Chondrocyte (in vitro differentiated cells): Measurements from ENCODE around the gene GUCY1A2. TPM values are rescaled to one million over a fixed set of nuclear protein-coding genes. Genes with fewer than 3 reads are reported as not detected.
A peak's percentile ranks its signal among the peaks of the same experiment; 100 is the strongest.
"Not testable (repeated sequence)": the region's sequence is repeated elsewhere in the genome, so short reads cannot be mapped to it uniquely, and the experiment has no call there.

Experiments
- DNase-seq: peaks from one replicate; pipeline ENCODE4 v3.0.0; 2021; ENCODE audit warnings: mixed read lengths, low spot score
- H3K27ac Mint-ChIP-seq: one replicate; pipeline ENCODE4 v1.8.0; 2021; ENCODE audit warnings: mild to moderate bottlenecking, moderate library complexity, mixed read lengths; ENCODE audit not compliant: unreplicated experiment
- H3K27me3 Mint-ChIP-seq: 2 replicates; pipeline ENCODE4 v1.8.0; 2021; ENCODE audit warnings: low read depth, mixed read lengths
- H3K36me3 Mint-ChIP-seq: 2 replicates; pipeline ENCODE4 v1.8.0; 2021; ENCODE audit warnings: low read depth, mixed read lengths
- H3K4me1 Mint-ChIP-seq: 2 replicates; pipeline ENCODE4 v1.8.0; 2021; ENCODE audit warnings: low read depth, mild to moderate bottlenecking, mixed read lengths
- H3K4me3 Mint-ChIP-seq: one replicate; pipeline ENCODE4 v1.8.0; 2021; ENCODE audit warnings: mild to moderate bottlenecking, moderate library complexity, mixed read lengths; ENCODE audit not compliant: unreplicated experiment
- H3K9me3 Mint-ChIP-seq: 2 replicates; pipeline ENCODE4 v1.8.0; 2021; ENCODE audit warnings: low read depth, mixed read lengths
- long read RNA-seq: library from polyadenylated mRNA; stranded (forward); transcript quantifications from one replicate; pipeline ENCODE4 v2.0.0, GENCODE V29; 2021
- total RNA-seq: library from RNA; stranded (reverse); gene quantifications from 3 replicates; pipeline ENCODE4 v1.2.1, GENCODE V29; 2021
- TF ChIP-seq, protein P1 (sequence below): fragments of 200-600 bp; sonication (generic); IDR thresholded peaks from 2 replicates; pipeline ENCODE4 v1.5.0; 2021; ENCODE audit warnings: antibody characterized with exemption, mild to moderate bottlenecking, moderate library complexity

The GUCY1A2 gene
- 0.80 to 17.4 TPM (median 17.4 TPM) in 3 replicates for total RNA-seq
- long read RNA-seq, full-length matches to known transcripts, result 8 of 12 reads
- long read RNA-seq, partial matches to known transcripts, result 1 of 12 reads
- long read RNA-seq, other reads (novel, unspliced or antisense), result 3 of 12 reads

DNA sequence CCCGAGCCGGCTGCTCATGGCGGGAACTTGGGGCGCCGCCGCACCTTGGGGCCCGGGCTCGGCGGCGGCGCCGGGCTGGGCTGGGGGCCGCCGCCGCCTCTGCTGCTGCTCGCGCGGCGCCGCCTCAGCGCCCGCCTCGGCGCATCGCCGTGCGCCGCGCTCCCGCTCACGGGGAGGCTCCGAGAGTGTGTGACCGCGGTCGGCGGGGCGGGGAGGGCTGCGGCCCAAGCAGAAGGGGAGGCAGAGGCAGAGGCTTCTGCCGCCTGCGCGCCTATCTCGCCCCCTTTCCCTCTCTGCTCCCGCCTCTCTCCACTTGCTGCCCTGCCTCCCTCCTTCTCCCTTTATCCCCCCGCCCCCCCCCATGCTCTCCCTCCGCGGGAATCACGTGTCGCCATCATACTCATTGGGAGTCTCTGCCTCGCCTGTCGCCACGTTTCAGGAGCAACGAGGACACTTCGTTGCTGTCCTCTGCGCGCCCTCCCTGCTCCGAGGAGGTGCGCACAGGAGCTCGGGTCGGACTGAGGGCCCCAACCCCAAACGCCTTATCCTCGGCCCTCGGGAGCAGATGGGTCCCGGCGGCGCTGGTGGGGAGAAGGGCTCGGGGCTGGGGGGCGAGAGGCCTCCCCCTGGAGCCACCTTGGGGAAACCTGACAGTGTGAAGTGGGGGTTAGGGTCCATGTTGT, at the start of gene GUCY1A2:
Gene GUCY1A2 (minus strand): TSS at position 258 of the 683 bp plus-strand sequence. CDS start 421 bp downstream, outside the sequence.
- peak; percentile 75 for DNase-seq
- no peaks in the 10 kb centered on the region for H3K9me3 Mint-ChIP-seq
- peak within 1 kb of the TSS; percentile 71 for H3K27ac Mint-ChIP-seq
- H3K4me3 Mint-ChIP-seq, result peak within 1 kb of the TSS; percentile 81
- H3K4me1 Mint-ChIP-seq, result peaks cover 30% of the 10 kb centered on the region
- TF ChIP-seq, protein P1, sequence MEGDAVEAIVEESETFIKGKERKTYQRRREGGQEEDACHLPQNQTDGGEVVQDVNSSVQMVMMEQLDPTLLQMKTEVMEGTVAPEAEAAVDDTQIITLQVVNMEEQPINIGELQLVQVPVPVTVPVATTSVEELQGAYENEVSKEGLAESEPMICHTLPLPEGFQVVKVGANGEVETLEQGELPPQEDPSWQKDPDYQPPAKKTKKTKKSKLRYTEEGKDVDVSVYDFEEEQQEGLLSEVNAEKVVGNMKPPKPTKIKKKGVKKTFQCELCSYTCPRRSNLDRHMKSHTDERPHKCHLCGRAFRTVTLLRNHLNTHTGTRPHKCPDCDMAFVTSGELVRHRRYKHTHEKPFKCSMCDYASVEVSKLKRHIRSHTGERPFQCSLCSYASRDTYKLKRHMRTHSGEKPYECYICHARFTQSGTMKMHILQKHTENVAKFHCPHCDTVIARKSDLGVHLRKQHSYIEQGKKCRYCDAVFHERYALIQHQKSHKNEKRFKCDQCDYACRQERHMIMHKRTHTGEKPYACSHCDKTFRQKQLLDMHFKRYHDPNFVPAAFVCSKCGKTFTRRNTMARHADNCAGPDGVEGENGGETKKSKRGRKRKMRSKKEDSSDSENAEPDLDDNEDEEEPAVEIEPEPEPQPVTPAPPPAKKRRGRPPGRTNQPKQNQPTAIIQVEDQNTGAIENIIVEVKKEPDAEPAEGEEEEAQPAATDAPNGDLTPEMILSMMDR, result no peak
- peaks cover 23% of the 10 kb centered on the region for H3K27me3 Mint-ChIP-seq
- H3K36me3 Mint-ChIP-seq, result no peaks in the 10 kb centered on the region

DNA sequence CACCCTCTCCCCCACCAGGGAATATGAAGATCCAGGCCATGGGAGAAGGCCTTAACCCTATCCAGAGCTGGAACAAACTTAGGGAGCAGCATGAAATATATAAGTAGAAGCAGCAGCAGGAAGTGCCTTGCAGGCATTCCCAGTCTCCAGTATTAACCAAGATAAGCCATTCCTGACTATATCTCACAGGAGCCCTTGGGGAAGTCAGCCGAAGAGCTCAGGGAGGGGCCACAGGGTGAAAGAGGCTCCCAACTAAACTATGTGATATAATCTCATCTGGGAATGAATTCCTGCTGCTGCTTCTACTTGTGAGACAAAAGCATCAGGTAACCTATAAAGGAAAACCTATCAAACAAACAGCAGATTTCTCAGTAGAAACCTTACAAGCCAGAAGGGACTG, 36.1 kb upstream of the GUCY1A2 start:
- Mint-ChIP-seq H3K27me3 (no peaks in the 10 kb centered on the region), H3K36me3 (peaks cover 2% of the 10 kb centered on the region), H3K4me3 (no peak overlapping the region), H3K9me3 (peaks cover 35% of the 10 kb centered on the region), H3K4me1 (no peaks in the 10 kb centered on the region), H3K27ac (no peak overlapping the region)
- no peak for DNase-seq
- TF ChIP-seq, protein P1, result no peak

DNA sequence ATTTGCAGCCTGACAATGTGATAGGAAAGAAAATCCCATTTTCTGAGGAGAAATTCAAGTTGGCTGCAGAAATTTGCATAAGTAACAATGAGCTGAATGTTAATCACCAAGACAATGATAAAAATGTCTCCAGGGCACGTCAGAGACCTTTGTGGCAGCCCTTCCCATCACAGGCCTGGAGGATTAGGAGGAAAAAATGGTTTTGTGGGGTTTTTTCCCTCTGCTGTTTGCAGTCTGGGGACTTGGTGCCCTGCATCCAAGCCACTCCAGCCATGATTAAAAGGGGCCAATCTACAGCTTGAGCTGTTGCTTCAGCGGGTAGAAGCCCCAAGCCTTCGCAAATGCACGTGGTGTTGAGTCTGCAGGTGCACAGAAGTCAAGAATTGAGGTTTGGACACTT, 33.1 kb upstream of the GUCY1A2 start:
- H3K27me3 Mint-ChIP-seq, H3K36me3 Mint-ChIP-seq, DNase-seq, H3K27ac Mint-ChIP-seq, H3K4me1 Mint-ChIP-seq, H3K4me3 Mint-ChIP-seq: not testable (repeated sequence)
- peaks cover 29% of the 10 kb centered on the region for H3K9me3 Mint-ChIP-seq

DNA sequence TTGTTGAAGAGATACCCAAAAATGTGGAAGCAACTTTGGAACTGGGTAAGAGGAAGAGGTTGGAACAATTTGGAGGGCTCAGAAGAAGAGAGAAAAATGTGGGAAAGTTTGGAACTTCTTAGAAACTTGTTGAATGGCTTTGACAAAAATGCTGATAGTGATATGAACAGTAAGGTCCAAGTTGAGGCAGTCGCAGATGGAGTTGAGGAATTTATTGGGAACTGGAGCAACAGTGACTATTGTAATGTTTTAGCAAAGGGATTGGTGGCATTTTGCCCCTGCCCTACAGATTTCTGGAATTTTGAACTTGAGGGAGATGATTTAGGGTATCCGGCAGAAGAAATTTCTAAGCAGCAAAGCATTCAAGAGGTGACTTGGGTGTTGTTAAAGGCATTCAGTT, 32.6 kb upstream of the GUCY1A2 start:
- H3K4me1 Mint-ChIP-seq, H3K27ac Mint-ChIP-seq: not testable (repeated sequence)

DNA sequence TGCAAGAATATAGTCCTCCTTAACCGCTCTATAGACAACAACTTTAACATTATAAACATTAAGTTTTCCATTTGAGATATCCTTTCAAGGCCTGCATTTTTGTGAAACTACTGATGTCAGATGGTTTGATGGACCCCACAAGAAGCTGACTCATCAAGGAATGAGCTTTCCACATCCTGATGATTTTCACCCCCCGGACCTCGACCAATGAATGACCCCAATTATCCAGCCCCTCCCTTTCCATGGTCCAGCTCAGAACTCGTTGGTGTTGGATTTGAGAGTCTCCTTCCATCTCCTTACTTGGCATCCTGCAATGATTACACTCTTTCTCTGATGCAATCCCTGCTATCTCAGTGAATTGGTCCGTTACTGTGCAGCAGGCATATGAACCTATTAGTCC, 31.8 kb upstream of the GUCY1A2 start:
- Mint-ChIP-seq H3K4me3 (no peak overlapping the region), H3K27ac (no peak overlapping the region), H3K36me3 (peaks cover 2% of the 10 kb centered on the region), H3K9me3 (peaks cover 29% of the 10 kb centered on the region), H3K27me3 (peaks cover 4% of the 10 kb centered on the region), H3K4me1 (no peaks in the 10 kb centered on the region)
- DNase-seq, result no peak
- TF ChIP-seq, protein P1, result no peak

More for the DNA sequence above, 32.6 kb upstream of the GUCY1A2 start:
- H3K27me3 Mint-ChIP-seq, DNase-seq, H3K36me3 Mint-ChIP-seq, H3K4me3 Mint-ChIP-seq: not testable (repeated sequence)
- H3K9me3 Mint-ChIP-seq, result peaks cover 29% of the 10 kb centered on the region

- Mint-ChIP-seq H3K9me3 (peaks cover 11% of the 10 kb centered on the region), H3K27me3 (peaks cover 4% of the 10 kb centered on the region), H3K4me1 (peaks cover 18% of the 10 kb centered on the region), H3K27ac (no peak overlapping the region), H3K4me3 (no peak overlapping the region), H3K36me3 (peaks cover 2% of the 10 kb centered on the region)
- TF ChIP-seq, protein P1, result no peak
- no peak for DNase-seq
Observed at GRCh38 chr11:107044503-107044902, 26.2 kb upstream of the GUCY1A2 start.
